Upper lobe of left lung (tissue), 4 donors: ENCODE results near the gene NHLRC4.

Experiments
- CTCF ChIP-seq, 6 experiments: fragments of 450-650 bp in 4 of 6; fragments of 200-600 bp in 2 of 6; sonication (generic) in 2 of 6; IDR thresholded peaks; one replicate each; pipeline ENCODE4 v1.5.1; 2016 to 2019; ENCODE audit warnings: antibody characterized with exemption in 6 of 6
- EP300 ChIP-seq, 4 donors: sonication (generic); formaldehyde crosslinking; IDR thresholded peaks; one replicate each; pipeline ENCODE4 v1.5.1; 2017; ENCODE audit warnings: antibody characterized with exemption in 4 of 4, control low read depth in 2 of 4
- POLR2AphosphoS5 ChIP-seq, 2 donors: sonication (generic); formaldehyde crosslinking; IDR thresholded peaks; one replicate each; pipeline ENCODE4 v1.5.1; 2017; ENCODE audit warnings: antibody characterized with exemption in 2 of 2

GRCh38 chr16:534135-534534 lies 32.7 kb upstream of the NHLRC4 start:
- TF ChIP-seq CTCF (IDR thresholded peaks at IDR 0.05) = no peak
- no peak for TF ChIP-seq EP300 (IDR thresholded peaks at IDR 0.05)
- TF ChIP-seq POLR2AphosphoS5 (IDR thresholded peaks at IDR 0.05) = no peak
